Suprapubic skin (tissue), 4 donors: ENCODE measurements around the gene ZNF18. TPM values are rescaled to one million over a fixed set of nuclear protein-coding genes. Genes with fewer than 3 reads are reported as not detected.

Experiments used
- DNase-seq, 2 donors: peaks; one replicate each; pipeline ENCODE4 v3.0.0-alpha.2; 2019; ENCODE audit warnings: low spot score in 2 of 2
- H3K27ac ChIP-seq: fragments of 200-600 bp; sonication (generic); one replicate; pipeline ENCODE4 v1.5.1; 2019
- H3K27me3 ChIP-seq: fragments of 200-600 bp; sonication (generic); one replicate; pipeline ENCODE4 v1.5.1; 2019
- H3K36me3 ChIP-seq: fragments of 200-600 bp; sonication (generic); one replicate; pipeline ENCODE4 v1.5.1; 2019
- H3K4me1 ChIP-seq: fragments of 200-600 bp; sonication (generic); one replicate; pipeline ENCODE4 v1.5.1; 2019
- H3K4me3 ChIP-seq: fragments of 200-600 bp; sonication (generic); one replicate; pipeline ENCODE4 v1.5.1; 2019; ENCODE audit warnings: mild to moderate bottlenecking
- H3K9me3 ChIP-seq: fragments of 200-600 bp; sonication (generic); one replicate; pipeline ENCODE4 v1.5.1; 2019
- EP300 ChIP-seq: sonication (generic); formaldehyde crosslinking; IDR thresholded peaks from one replicate; pipeline ENCODE4 v1.6.1; 2017; ENCODE audit warnings: antibody characterized with exemption
- POLR2A ChIP-seq, 2 donors: fragments of 450-650 bp; IDR thresholded peaks; one replicate each; pipeline ENCODE4 v1.6.1; 2017; ENCODE audit warnings: antibody characterized with exemption in 2 of 2, mild to moderate bottlenecking in 2 of 2, moderate library complexity in 2 of 2
- POLR2AphosphoS5 ChIP-seq, 3 donors: sonication (generic); formaldehyde crosslinking; IDR thresholded peaks; one replicate each; pipeline ENCODE4 v1.6.1; 2017; ENCODE audit warnings: antibody characterized with exemption in 3 of 3
- WGBS: methylation state at CpG from one replicate; pipeline ENCODE4 v1.1.5; 2018; 5-methylcytosine and 5-hydroxymethylcytosine counted together
- total RNA-seq, 4 donors: library from RNA; depleted of rRNA; stranded (reverse); fragments of >200 nt; gene quantifications; one replicate each; pipeline ENCODE4 v1.1.0, GENCODE V29; 2016
- TF ChIP-seq, protein P1 (sequence below), 2 donors: fragments of 200-600 bp in 1 of 2; fragments of 450-650 bp in 1 of 2; sonication (generic) in 1 of 2; IDR thresholded peaks; one replicate each; pipeline ENCODE4 v1.5.1; 2016 to 2019; ENCODE audit warnings: antibody characterized with exemption in 2 of 2, mild to moderate bottlenecking in 1 of 2, moderate library complexity in 1 of 2

ZNF18 gene
- total RNA-seq, 4 donors from 2014 or later: 8.3 to 16.6 (median 11.4) TPM

DNA sequence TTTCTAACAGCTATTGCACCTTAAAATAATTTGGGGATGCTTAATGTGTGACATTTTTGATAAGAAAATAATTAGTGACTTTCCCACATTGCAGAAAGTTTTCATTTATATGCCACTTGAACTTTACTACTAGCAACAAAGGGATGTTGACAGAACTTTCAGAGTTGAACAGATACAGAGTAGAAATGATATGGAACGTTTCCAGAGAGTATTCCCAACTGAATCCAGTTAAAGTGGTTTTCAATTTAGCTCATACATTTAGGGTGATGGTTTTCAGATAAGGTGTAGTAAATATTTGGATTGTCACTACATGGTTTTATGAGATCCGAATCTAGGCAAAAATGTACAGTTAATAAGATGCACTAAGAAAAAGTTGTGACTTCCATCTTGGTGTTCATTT lies 40.7 kb upstream of the ZNF18 start:
- H3K36me3 ChIP-seq: peaks cover 5% of the 10 kb centered on the region
- H3K4me3 ChIP-seq: no peak overlapping the region
- H3K27me3 ChIP-seq: no peaks in the 10 kb centered on the region
- 52% methylated on average over 2 of the region's 2 CpGs for WGBS
- TF ChIP-seq EP300 (no peak), POLR2AphosphoS5 (IDR thresholded peaks at IDR 0.05) (no peak), POLR2A (IDR thresholded peaks at IDR 0.05) (no peak)
- TF ChIP-seq, protein P1, sequence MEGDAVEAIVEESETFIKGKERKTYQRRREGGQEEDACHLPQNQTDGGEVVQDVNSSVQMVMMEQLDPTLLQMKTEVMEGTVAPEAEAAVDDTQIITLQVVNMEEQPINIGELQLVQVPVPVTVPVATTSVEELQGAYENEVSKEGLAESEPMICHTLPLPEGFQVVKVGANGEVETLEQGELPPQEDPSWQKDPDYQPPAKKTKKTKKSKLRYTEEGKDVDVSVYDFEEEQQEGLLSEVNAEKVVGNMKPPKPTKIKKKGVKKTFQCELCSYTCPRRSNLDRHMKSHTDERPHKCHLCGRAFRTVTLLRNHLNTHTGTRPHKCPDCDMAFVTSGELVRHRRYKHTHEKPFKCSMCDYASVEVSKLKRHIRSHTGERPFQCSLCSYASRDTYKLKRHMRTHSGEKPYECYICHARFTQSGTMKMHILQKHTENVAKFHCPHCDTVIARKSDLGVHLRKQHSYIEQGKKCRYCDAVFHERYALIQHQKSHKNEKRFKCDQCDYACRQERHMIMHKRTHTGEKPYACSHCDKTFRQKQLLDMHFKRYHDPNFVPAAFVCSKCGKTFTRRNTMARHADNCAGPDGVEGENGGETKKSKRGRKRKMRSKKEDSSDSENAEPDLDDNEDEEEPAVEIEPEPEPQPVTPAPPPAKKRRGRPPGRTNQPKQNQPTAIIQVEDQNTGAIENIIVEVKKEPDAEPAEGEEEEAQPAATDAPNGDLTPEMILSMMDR (IDR thresholded peaks at IDR 0.05): no peak
- peaks cover 27% of the 10 kb centered on the region for H3K4me1 ChIP-seq
- no peak for DNase-seq
- H3K9me3 ChIP-seq: no peaks in the 10 kb centered on the region
- H3K27ac ChIP-seq: no peak overlapping the region

DNA sequence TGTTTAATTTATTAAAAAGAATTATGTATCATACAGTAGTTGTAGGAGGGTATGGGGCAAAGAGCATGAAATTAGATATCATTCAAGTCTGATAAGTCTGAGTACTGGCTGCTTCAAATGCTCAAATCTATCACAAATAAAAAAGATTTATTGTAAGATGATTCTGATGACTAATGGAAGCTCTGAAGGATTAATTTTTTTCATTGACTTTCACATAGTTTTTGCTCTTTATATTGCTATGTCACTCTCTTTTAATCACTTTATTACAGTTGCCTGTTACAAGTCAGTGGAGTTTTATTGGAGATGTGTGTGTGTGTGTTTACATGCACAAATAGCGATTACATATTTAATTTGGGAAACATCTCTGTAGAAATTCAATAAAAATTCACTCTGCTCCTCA lies 38.4 kb upstream of the ZNF18 start:
- 92% methylated on average over 1 of the region's 1 CpG for WGBS
- no peak for TF ChIP-seq POLR2AphosphoS5 (IDR thresholded peaks at IDR 0.05)
- no peak for TF ChIP-seq EP300
- TF ChIP-seq, protein P1 (IDR thresholded peaks at IDR 0.05): no peak
- no peak for TF ChIP-seq POLR2A (IDR thresholded peaks at IDR 0.05)
- H3K36me3 ChIP-seq: peaks cover 5% of the 10 kb centered on the region
- H3K4me3 ChIP-seq: no peak overlapping the region
- H3K27me3 ChIP-seq: no peaks in the 10 kb centered on the region
- H3K27ac ChIP-seq: no peak overlapping the region
- H3K4me1 ChIP-seq: peaks cover 30% of the 10 kb centered on the region
- DNase-seq: no peak
- H3K9me3 ChIP-seq: no peaks in the 10 kb centered on the region

DNA sequence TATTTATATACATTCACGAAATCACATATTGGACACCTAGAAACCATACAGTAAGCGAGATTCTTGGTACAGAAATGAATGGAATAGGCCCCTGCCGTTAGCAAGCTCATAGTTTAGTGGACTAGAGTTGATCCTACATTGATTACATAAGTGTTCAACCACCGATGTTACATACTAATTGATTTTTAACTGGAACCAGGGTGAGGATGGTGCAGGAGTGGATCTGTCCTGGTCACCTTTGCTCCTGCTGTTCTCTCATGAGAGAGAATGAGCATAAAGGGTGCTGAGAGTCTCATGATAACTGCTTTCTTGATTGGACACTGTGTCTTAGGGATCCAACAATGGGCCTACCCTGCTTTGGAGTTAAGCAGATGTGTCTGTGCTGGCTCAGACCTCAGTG lies 37.3 kb upstream of the ZNF18 start:
- 97% methylated on average over 4 of the region's 4 CpGs for WGBS
- DNase-seq: no peak

DNA sequence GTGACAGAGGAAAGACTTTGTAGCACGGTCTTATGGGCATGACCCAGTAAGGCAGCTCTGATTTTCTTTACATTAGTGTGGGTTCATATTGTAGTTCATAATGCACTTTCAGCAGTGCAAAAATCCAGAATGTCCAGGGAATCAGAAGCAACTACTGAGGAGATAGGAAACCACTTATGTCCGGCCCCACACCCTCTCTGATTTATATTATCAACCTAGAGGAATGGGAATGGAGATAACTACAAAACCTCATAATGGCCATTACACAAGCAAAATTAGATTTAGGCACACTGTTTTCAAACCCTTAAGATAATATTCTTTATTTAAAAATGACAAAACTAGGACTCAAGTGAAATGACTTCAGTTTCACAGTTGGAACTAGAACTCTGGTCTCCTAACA lies 31.3 kb upstream of the ZNF18 start:
- Histone ChIP-seq H3K9me3 (no peaks in the 10 kb centered on the region), H3K4me1 (peaks cover 52% of the 10 kb centered on the region), H3K27me3 (no peaks in the 10 kb centered on the region), H3K36me3 (no peaks in the 10 kb centered on the region), H3K4me3 (no peak overlapping the region), H3K27ac (no peak overlapping the region)
- no peak for DNase-seq
- no peak for TF ChIP-seq EP300
- TF ChIP-seq, protein P1 (IDR thresholded peaks at IDR 0.05): no peak
- TF ChIP-seq POLR2AphosphoS5 (IDR thresholded peaks at IDR 0.05): no peak
- no peak for TF ChIP-seq POLR2A (IDR thresholded peaks at IDR 0.05)
- 93% methylated on average over 2 of the region's 2 CpGs for WGBS

More for the DNA sequence above, 37.3 kb upstream of the ZNF18 start:
- Histone ChIP-seq H3K27ac (no peak overlapping the region), H3K9me3 (no peaks in the 10 kb centered on the region), H3K4me3 (no peak overlapping the region), H3K27me3 (no peaks in the 10 kb centered on the region), H3K36me3 (peaks cover 5% of the 10 kb centered on the region), H3K4me1 (peaks cover 21% of the 10 kb centered on the region)
- TF ChIP-seq POLR2AphosphoS5 (IDR thresholded peaks at IDR 0.05): no peak
- TF ChIP-seq EP300: no peak
- TF ChIP-seq, protein P1 (IDR thresholded peaks at IDR 0.05): no peak
- TF ChIP-seq POLR2A (IDR thresholded peaks at IDR 0.05): no peak

DNA sequence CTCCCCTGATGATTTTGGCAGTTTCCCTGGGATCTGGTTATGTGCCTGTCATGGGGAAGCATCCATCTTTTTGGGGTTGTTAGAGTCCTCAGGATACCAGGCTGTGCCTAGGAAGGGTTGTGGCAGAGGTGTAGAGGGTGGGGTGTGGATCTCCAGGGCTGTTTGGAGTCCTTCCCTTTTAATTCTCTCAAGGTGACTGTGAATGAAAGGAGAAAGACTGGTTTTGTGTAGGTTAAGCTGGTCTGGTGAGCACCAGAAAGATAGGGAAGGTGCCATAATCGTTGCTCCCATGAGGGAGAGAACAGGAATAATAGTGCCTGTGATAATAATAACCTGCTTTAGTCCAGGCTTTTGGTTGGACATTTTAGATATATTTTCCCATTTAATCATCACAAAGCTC lies 30.4 kb upstream of the ZNF18 start:
- TF ChIP-seq POLR2AphosphoS5 (IDR thresholded peaks at IDR 0.05): no peak
- TF ChIP-seq, protein P1 (IDR thresholded peaks at IDR 0.05): no peak
- TF ChIP-seq POLR2A (IDR thresholded peaks at IDR 0.05): no peak
- no peak for TF ChIP-seq EP300
- H3K27ac ChIP-seq: no peak overlapping the region
- peaks cover 62% of the 10 kb centered on the region for H3K4me1 ChIP-seq
- 59% methylated on average over 1 of the region's 1 CpG for WGBS
- H3K9me3 ChIP-seq: no peaks in the 10 kb centered on the region
- no peak overlapping the region for H3K4me3 ChIP-seq
- no peak for DNase-seq
- H3K27me3 ChIP-seq: no peaks in the 10 kb centered on the region
- no peaks in the 10 kb centered on the region for H3K36me3 ChIP-seq
